OCI-LY7 (cell line): ENCODE results near the gene FAM89B.

Experiments used
- CTCF ChIP-seq: fragments of 200-600 bp; sonication (generic); conservative IDR thresholded peaks from 2 replicates; pipeline ENCODE4 v1.5.1; 2014; ENCODE audit warnings: mild to moderate bottlenecking, antibody characterized with exemption, low read length, moderate library complexity, mixed read lengths
- EZH2phosphoT487 ChIP-seq: fragments of 200-600 bp; sonication (generic); IDR thresholded peaks from 2 replicates; pipeline ENCODE4 v1.6.1; 2018; ENCODE audit warnings: low read depth, borderline replicate concordance, mild to moderate bottlenecking, mixed run types, antibody characterized with exemption, low read length, moderate library complexity, mixed read lengths

GRCh38 chr11:65562788-65563187 is 9.6 kb upstream of the FAM89B start:
- TF ChIP-seq CTCF (no peak), EZH2phosphoT487 (no peak)
